SK-N-SH treated with all-trans-retinoic acid at 6 μM for 48 hours (cell line): ENCODE results near the gene EEF1AKMT3.
A peak's percentile ranks its signal among the peaks of the same experiment; 100 is the strongest.

Source experiments
- ATAC-seq: fragments of 200-7000 bp; cut with Tn5 transposase; 3 replicates; pipeline ENCODE4 v1.9.1; 2020; ENCODE audit warnings: mild to moderate bottlenecking, moderate library complexity
- ARNTL ChIP-seq: fragments of 450-650 bp; formaldehyde crosslinking; IDR thresholded peaks from 2 replicates; pipeline ENCODE4 v1.5.0; 2020; ENCODE audit warnings: low read depth, mild to moderate bottlenecking, moderate library complexity, borderline replicate concordance
- BACH2 ChIP-seq: fragments of 250-450 bp; sonication (Bioruptor Pico); IDR thresholded peaks from 2 replicates; pipeline ENCODE4 v1.9.0; 2021; ENCODE audit warnings: mild to moderate bottlenecking, borderline replicate concordance
- CREB5 ChIP-seq: fragments of 250-450 bp; sonication (Bioruptor Pico); IDR thresholded peaks from 2 replicates; pipeline ENCODE4 v1.5.1; 2020; ENCODE audit warnings: low read depth, mild to moderate bottlenecking, moderate library complexity
- CSDC2 ChIP-seq: fragments of 250-450 bp; sonication (Bioruptor Pico); IDR thresholded peaks from 2 replicates; pipeline ENCODE4 v1.5.0; 2020; ENCODE audit warnings: mild to moderate bottlenecking, moderate library complexity
- CSRNP3 ChIP-seq: fragments of 250-450 bp; sonication (Bioruptor Pico); IDR thresholded peaks from 2 replicates; pipeline ENCODE4 v1.5.1; 2021; ENCODE audit warnings: mild to moderate bottlenecking, moderate library complexity
- ESRRG ChIP-seq: fragments of 250-450 bp; sonication (Bioruptor Pico); IDR thresholded peaks from 2 replicates; pipeline ENCODE4 v1.6.1; 2021; ENCODE audit warnings: mild to moderate bottlenecking
- GLIS3 ChIP-seq: fragments of 250-450 bp; sonication (Bioruptor Pico); IDR thresholded peaks from 2 replicates; pipeline ENCODE4 v1.5.0; 2020; ENCODE audit warnings: mild to moderate bottlenecking, moderate library complexity
- ISL1 ChIP-seq: fragments of 250-450 bp; sonication (Bioruptor Pico); IDR thresholded peaks from 2 replicates; pipeline ENCODE4 v2.1.2; 2022; ENCODE audit warnings: mild to moderate bottlenecking, moderate library complexity
- OSR1 ChIP-seq: fragments of 250-450 bp; sonication (Bioruptor Pico); IDR thresholded peaks from 2 replicates; pipeline ENCODE4 v1.8.0; 2022; ENCODE audit warnings: moderate library complexity, mild to moderate bottlenecking, inconsistent platforms
- PATZ1 ChIP-seq: fragments of 250-450 bp; sonication (Bioruptor Pico); IDR thresholded peaks from 2 replicates; pipeline ENCODE4 v1.8.0; 2020; ENCODE audit warnings: mild to moderate bottlenecking, moderate library complexity, borderline replicate concordance
- PPARA ChIP-seq: fragments of 250-450 bp; sonication (Bioruptor Pico); IDR thresholded peaks from 2 replicates; pipeline ENCODE4 v1.5.0; 2020; ENCODE audit warnings: mild to moderate bottlenecking, borderline replicate concordance
- RARB ChIP-seq: fragments of 250-450 bp; sonication (Bioruptor Pico); IDR thresholded peaks from 2 replicates; pipeline ENCODE4 v1.8.0; 2021; ENCODE audit warnings: mild to moderate bottlenecking, moderate library complexity
- TCF4 ChIP-seq: fragments of 250-450 bp; sonication (Bioruptor Pico); IDR thresholded peaks from 2 replicates; pipeline ENCODE4 v1.8.0; 2021; ENCODE audit warnings: mild to moderate bottlenecking, moderate library complexity, borderline replicate concordance
- TSHZ2 ChIP-seq: fragments of 250-450 bp; sonication (Bioruptor Pico); IDR thresholded peaks from 2 replicates; pipeline ENCODE4 v1.5.0; 2020; ENCODE audit warnings: mild to moderate bottlenecking, moderate library complexity
- ZC3H10 ChIP-seq: fragments of 250-450 bp; sonication (Bioruptor Pico); IDR thresholded peaks from 2 replicates; pipeline ENCODE4 v1.5.1; 2021; ENCODE audit warnings: mild to moderate bottlenecking, moderate library complexity
- ZFP30 ChIP-seq: fragments of 450-650 bp; formaldehyde crosslinking; IDR thresholded peaks from 2 replicates; pipeline ENCODE4 v1.5.0; 2022; ENCODE audit warnings: mild to moderate bottlenecking, moderate library complexity
- ZNF565 ChIP-seq: fragments of 450-650 bp; formaldehyde crosslinking; conservative IDR thresholded peaks from 2 replicates; pipeline ENCODE4 v1.5.0; 2020; ENCODE audit warnings: low read depth, mild to moderate bottlenecking, moderate library complexity
- ZNF70 ChIP-seq: fragments of 450-650 bp; formaldehyde crosslinking; IDR thresholded peaks from 2 replicates; pipeline ENCODE4 v1.5.0; 2020; ENCODE audit warnings: mild to moderate bottlenecking, moderate library complexity

EEF1AKMT3 gene

GRCh38 chr12:57744777-57745484 is 27.5 kb upstream of the EEF1AKMT3 start, which contains the start of gene TSPAN31:
Gene TSPAN31, plus strand, starts transcription at chr12:57745039. Its CDS starts 116 bp downstream, at chr12:57745155.
- peak; percentile 94 for ATAC-seq

GRCh38 chr12:57745485-57745881 is 26.9 kb upstream of the EEF1AKMT3 start:
- 0 out of 2 replicates have a peak, but pooled peaks have one; percentile 12 for TF ChIP-seq PATZ1 (CRISPR knock-in tag)
- no peak for TF ChIP-seq OSR1
- no peak for TF ChIP-seq ESRRG
- no peak for TF ChIP-seq ISL1 (CRISPR knock-in tag)
- TF ChIP-seq, all 23 proteins: peak for 1
- peak; percentile 40 for ATAC-seq

More at GRCh38 chr12:57744777-57745484, 27.5 kb upstream of the EEF1AKMT3 start, which contains the start of gene TSPAN31:
- TF ChIP-seq ZNF565 (CRISPR knock-in tag) (0 out of 2 replicates have a peak, but pooled peaks have one; percentile 27), PATZ1 (CRISPR knock-in tag) (peak; percentile 20), ARNTL (CRISPR knock-in tag) (no peak)

GRCh38 chr12:57746025-57746424 is 26.4 kb upstream of the EEF1AKMT3 start:
- no peak for TF ChIP-seq TCF4 (CRISPR knock-in tag)
- no peak for TF ChIP-seq ISL1 (CRISPR knock-in tag)
- TF ChIP-seq BACH2: no peak
- no peak for TF ChIP-seq ESRRG
- no peak for TF ChIP-seq ZC3H10 (CRISPR knock-in tag)
- TF ChIP-seq TSHZ2 (CRISPR knock-in tag): no peak
- no peak for TF ChIP-seq CSRNP3 (CRISPR knock-in tag)
- TF ChIP-seq, all 23 proteins: peak for 0
- ATAC-seq: no peak

GRCh38 chr12:57749061-57749460 is 23.4 kb upstream of the EEF1AKMT3 start:
- TF ChIP-seq ARNTL (CRISPR knock-in tag) (no peak), GLIS3 (no peak), PPARA (no peak), ZNF70 (CRISPR knock-in tag) (no peak), ZFP30 (CRISPR knock-in tag) (no peak)
- TF ChIP-seq, all 23 proteins: peak for 0
- no peak for ATAC-seq

GRCh38 chr12:57750561-57751431 is 21.6 kb upstream of the EEF1AKMT3 start:
- no peak for TF ChIP-seq TCF4 (CRISPR knock-in tag)
- no peak for TF ChIP-seq ARNTL (CRISPR knock-in tag)
- TF ChIP-seq ISL1 (CRISPR knock-in tag): no peak
- TF ChIP-seq RARB (CRISPR knock-in tag): no peak
- TF ChIP-seq CREB5 (CRISPR knock-in tag): no peak
- TF ChIP-seq CSDC2 (CRISPR knock-in tag): no peak
- no peak for TF ChIP-seq ZC3H10 (CRISPR knock-in tag)
- ATAC-seq: no peak
